CD4-positive, CD25-positive, alpha-beta regulatory T cell (primary cell): ENCODE results near the gene GABARAP. TPM values are rescaled to one million over a fixed set of nuclear protein-coding genes. Genes with fewer than 3 reads are reported as not detected.
"Not testable (repeated sequence)": the region's sequence is repeated elsewhere in the genome, so short reads cannot be mapped to it uniquely, and the experiment has no call there.

Source experiments
- ATAC-seq, 2 donors: fragments of 150-1000 bp; cut with Tn5 transposase; one replicate each; pipeline ENCODE4 v1.10.0; 2021; ENCODE audit warnings: low read depth in 2 of 2, moderate number of reproducible peaks in 2 of 2, moderate library complexity in 1 of 2
- DNase-seq, 3 donors: peaks; one replicate each; pipeline versions ENCODE4 v3.0.0 to v3.0.0-alpha.2; 2012 to 2022; ENCODE audit warnings: mixed read lengths in 1 of 3
- H3K27ac ChIP-seq: one replicate; pipeline ENCODE4 v1.7.0; 2013; ENCODE audit warnings: mild to moderate bottlenecking, low read length; ENCODE audit not compliant: insufficient read depth, poor library complexity, severe bottlenecking
- H3K27me3 ChIP-seq: one replicate; pipeline ENCODE4 v1.7.0; 2013; ENCODE audit warnings: low read length; ENCODE audit not compliant: control insufficient read depth, insufficient read depth
- H3K36me3 ChIP-seq: one replicate; pipeline ENCODE4 v1.7.0; 2013; ENCODE audit warnings: mild to moderate bottlenecking, low read length, moderate library complexity; ENCODE audit not compliant: control insufficient read depth, insufficient read depth
- H3K4me1 ChIP-seq: 2 replicates; pipeline ENCODE4 v1.7.0; 2013; ENCODE audit warnings: mild to moderate bottlenecking, low read length; ENCODE audit not compliant: insufficient read depth, control insufficient read depth, poor library complexity, severe bottlenecking
- H3K4me3 ChIP-seq: one replicate; pipeline ENCODE4 v1.7.0; 2013; ENCODE audit warnings: low read depth, mild to moderate bottlenecking, low read length, moderate library complexity
- H3K9me3 ChIP-seq, 2 experiments: 1 replicate in 1 of 2; 2 replicates in 1 of 2; pipeline ENCODE4 v1.7.0; 2013; ENCODE audit warnings: low read length in 2 of 2, mild to moderate bottlenecking in 1 of 2, moderate library complexity in 1 of 2; ENCODE audit not compliant: control insufficient read depth in 2 of 2
- H3K27ac Mint-ChIP-seq, 3 donors: one replicate each; pipeline ENCODE4 v1.8.0; 2020 to 2022; ENCODE audit warnings: mild to moderate bottlenecking in 3 of 3, mixed read lengths in 3 of 3, moderate library complexity in 2 of 3
- H3K27me3 Mint-ChIP-seq: one replicate; pipeline ENCODE4 v1.8.0; 2022; ENCODE audit warnings: mild to moderate bottlenecking, mixed read lengths
- H3K36me3 Mint-ChIP-seq: one replicate; pipeline ENCODE4 v1.8.0; 2020; ENCODE audit warnings: mixed read lengths
- H3K4me1 Mint-ChIP-seq, 4 donors: one replicate each; pipeline ENCODE4 v1.8.0; 2020 to 2022; ENCODE audit warnings: mixed read lengths in 4 of 4, mild to moderate bottlenecking in 1 of 4
- H3K4me3 Mint-ChIP-seq, 4 donors: one replicate each; pipeline ENCODE4 v1.8.0; 2020 to 2022; ENCODE audit warnings: mild to moderate bottlenecking in 4 of 4, mixed read lengths in 4 of 4, moderate library complexity in 3 of 4
- H3K9me3 Mint-ChIP-seq, 7 donors: one replicate each; pipeline ENCODE4 v1.8.0; 2020 to 2022; ENCODE audit warnings: mixed read lengths in 7 of 7, mild to moderate bottlenecking in 3 of 7, moderate library complexity in 2 of 7
- polyA plus RNA-seq, 4 donors: library from polyadenylated mRNA; unstranded; fragments of 300-500 nt; fragmentation: Illumina TruSeq; gene quantifications; one replicate each; pipeline ENCODE4 v1.2.3, GENCODE V29; 2021
- total RNA-seq: library from RNA; stranded (reverse); gene quantifications from one replicate; pipeline ENCODE4 v1.2.3, GENCODE V29; 2022

GABARAP gene
- total and polyA plus RNA-seq, 5 donors from 2014 or later, result 227 to 1,205 (median 943) TPM

DNA sequence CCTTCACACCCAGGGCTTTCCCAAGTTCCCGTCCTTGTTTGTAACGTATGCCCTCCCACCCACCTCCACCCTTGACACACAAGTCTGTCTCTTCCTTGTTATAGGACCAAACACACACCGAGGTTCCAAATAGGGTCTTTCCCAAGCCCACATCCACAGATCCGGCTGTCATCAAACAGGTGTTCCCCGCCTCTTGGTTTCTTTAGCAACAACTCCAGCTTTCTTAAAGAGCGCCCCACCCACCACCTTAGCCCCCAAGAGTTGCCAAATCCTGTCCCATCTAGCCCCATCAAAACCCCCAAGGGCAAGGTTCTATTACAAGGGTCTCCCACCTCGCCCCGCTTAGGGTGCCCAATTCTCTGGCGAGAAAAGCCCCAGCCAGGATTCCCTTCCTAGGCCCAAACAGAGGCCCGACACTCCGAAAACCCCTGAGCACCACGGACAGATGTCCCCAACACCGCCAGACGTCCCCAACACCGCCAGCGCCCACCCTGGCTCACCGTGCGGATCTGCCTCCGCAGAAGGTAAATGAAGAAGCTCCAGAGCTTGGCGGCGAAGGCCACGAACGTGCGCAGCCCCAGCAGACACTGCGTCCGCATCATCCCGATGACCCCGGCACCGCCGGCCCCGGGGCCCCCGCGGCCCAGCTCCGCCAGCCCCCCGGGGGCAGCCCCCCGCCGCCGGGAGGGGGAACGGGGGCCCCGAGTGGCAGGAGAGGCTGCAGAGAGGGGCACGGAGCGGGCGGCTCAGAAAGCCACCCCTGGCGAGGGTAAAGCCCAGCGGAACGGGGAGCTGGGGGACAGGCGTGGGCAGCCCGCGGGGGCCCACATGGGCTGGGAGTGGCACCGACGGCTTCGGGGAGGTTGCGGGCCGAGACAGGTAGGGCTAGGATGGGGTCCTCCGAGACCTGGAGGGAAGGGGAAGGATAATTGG, 8.7 kb upstream of the GABARAP start:
- H3K9me3 Mint-ChIP-seq, result no peaks in the 10 kb centered on the region
- peak overlapping the region; percentile 100 for H3K27ac ChIP-seq
- H3K36me3 Mint-ChIP-seq, result peaks cover 12% of the 10 kb centered on the region
- H3K9me3 ChIP-seq, result no peaks in the 10 kb centered on the region
- no peak for DNase-seq
- ATAC-seq, result no peak
- H3K36me3 ChIP-seq, result peaks cover 17% of the 10 kb centered on the region
- H3K27me3 Mint-ChIP-seq, result no peaks in the 10 kb centered on the region
- H3K4me1 Mint-ChIP-seq, result peaks cover 11 to 54% (median 38%) of the 10 kb centered on the region in 4 donors
- peak overlapping the region; percentile 89 to 97 (median 96) for H3K4me3 Mint-ChIP-seq
- peak overlapping the region; percentile 90 to 96 (median 91) for H3K27ac Mint-ChIP-seq
- H3K27me3 ChIP-seq, result no peaks in the 10 kb centered on the region
- H3K4me1 ChIP-seq, result peaks cover 41% of the 10 kb centered on the region
- peak overlapping the region; percentile 77 for H3K4me3 ChIP-seq

DNA sequence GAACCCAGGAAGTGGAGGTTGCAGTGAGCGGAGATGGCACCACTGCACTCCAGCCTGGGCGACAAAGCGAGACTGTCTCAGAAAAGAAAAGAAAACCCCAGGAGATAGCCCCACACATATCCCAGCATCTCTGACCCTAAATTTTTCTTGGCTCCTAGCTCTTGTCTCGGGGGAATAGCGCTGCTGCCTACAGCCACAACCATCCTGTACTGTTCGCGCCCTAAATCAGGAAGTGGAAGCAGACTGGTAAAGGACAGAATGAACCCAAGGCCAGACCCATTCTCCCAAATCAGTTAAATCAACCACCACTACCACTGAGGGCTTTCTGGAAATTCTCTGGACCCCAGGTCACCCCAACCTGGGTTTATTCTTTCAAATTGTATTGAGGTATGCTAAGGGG, 7.6 kb upstream of the GABARAP start:
- H3K9me3 Mint-ChIP-seq, result no peaks in the 10 kb centered on the region
- ATAC-seq, result no peak
- peak overlapping the region; percentile 77 for H3K4me3 ChIP-seq

DNA sequence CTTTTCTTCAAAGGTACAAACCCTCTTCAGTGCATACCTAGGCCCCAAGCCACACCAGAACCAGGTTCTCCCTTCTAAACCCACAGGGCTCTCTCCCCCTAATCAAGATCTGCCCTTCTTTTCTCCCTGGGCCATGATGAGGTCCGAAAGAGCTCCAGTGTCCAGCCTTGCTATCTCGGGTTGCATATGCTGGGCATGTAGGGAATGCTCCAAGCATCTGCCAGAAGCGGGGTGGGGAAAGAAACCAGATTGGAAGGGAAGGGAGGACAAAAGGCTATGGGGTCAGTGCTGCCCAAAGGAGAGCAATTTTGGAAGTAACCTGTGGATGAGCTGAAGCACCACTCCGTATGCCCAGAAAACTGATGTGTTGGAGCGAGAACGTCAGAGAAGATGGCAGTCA, 7.0 kb upstream of the GABARAP start:
- H3K27ac Mint-ChIP-seq, result peak overlapping the region in 2 of 3 donors; percentile 55 to 90

More for the DNA sequence above, 7.6 kb upstream of the GABARAP start:
- peak overlapping the region; percentile 100 for H3K27ac ChIP-seq
- H3K36me3 ChIP-seq, result peaks cover 23% of the 10 kb centered on the region
- H3K36me3 Mint-ChIP-seq, result peaks cover 13% of the 10 kb centered on the region
- H3K27me3 Mint-ChIP-seq, result peaks cover under 1% of the 10 kb centered on the region
- no peaks in the 10 kb centered on the region for H3K27me3 ChIP-seq
- no peaks in the 10 kb centered on the region for H3K9me3 ChIP-seq
- H3K4me1 Mint-ChIP-seq, result peaks cover 11 to 54% (median 37%) of the 10 kb centered on the region in 4 donors
- H3K4me3 Mint-ChIP-seq, result peak overlapping the region; percentile 89 to 97 (median 92)
- peaks cover 41% of the 10 kb centered on the region for H3K4me1 ChIP-seq
- peak overlapping the region in 2 of 3 donors; percentile 20 to 90 for H3K27ac Mint-ChIP-seq
- DNase-seq, result no peak

DNA sequence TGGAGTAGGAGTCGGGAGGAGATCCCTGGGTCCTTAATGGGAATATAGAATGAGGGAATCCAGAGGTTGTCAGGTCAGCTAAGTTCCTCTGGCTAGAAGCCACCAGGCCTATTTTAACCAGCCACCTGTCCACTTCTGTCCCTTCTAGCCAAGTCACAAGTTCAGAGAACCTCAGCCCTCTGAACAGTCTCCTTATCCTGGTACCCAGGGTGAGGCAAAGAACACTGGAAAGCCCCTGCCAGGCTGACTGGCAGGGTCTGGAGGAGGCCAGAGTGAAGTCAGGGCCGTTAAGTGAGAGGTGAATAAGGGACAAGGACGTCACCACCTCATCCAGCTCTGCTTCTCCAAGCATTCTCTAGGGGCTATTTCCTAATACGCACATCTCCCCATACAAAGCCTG, 6.5 kb upstream of the GABARAP start:
- Mint-ChIP-seq H3K36me3 (peaks cover 19% of the 10 kb centered on the region), H3K4me1 (peaks cover 7 to 52% (median 35%) of the 10 kb centered on the region in 4 donors), H3K27me3 (peaks cover 4% of the 10 kb centered on the region), H3K4me3 (peak overlapping the region; percentile 89 to 93 (median 91)), H3K27ac (peak overlapping the region in 1 of 3 donors; percentile 90), H3K9me3 (no peaks in the 10 kb centered on the region)
- Histone ChIP-seq H3K27me3 (no peaks in the 10 kb centered on the region), H3K4me3 (no peak overlapping the region), H3K9me3 (no peaks in the 10 kb centered on the region), H3K27ac (no peak overlapping the region), H3K4me1 (peaks cover 41% of the 10 kb centered on the region), H3K36me3 (peaks cover 27% of the 10 kb centered on the region)
- no peak for DNase-seq
- no peak for ATAC-seq

More for the DNA sequence above, 7.0 kb upstream of the GABARAP start:
- H3K4me3 Mint-ChIP-seq, result peak overlapping the region; percentile 89 to 93 (median 91)
- Histone ChIP-seq H3K4me1 (peaks cover 41% of the 10 kb centered on the region), H3K4me3 (no peak overlapping the region), H3K36me3 (peaks cover 25% of the 10 kb centered on the region), H3K9me3 (no peaks in the 10 kb centered on the region), H3K27ac (no peak overlapping the region), H3K27me3 (no peaks in the 10 kb centered on the region)
- H3K9me3 Mint-ChIP-seq, result no peaks in the 10 kb centered on the region
- no peak for ATAC-seq
- DNase-seq, result no peak
- H3K4me1 Mint-ChIP-seq, result peaks cover 11 to 54% (median 36%) of the 10 kb centered on the region in 4 donors
- H3K27me3 Mint-ChIP-seq, result peaks cover 4% of the 10 kb centered on the region
- H3K36me3 Mint-ChIP-seq, result peaks cover 19% of the 10 kb centered on the region

DNA sequence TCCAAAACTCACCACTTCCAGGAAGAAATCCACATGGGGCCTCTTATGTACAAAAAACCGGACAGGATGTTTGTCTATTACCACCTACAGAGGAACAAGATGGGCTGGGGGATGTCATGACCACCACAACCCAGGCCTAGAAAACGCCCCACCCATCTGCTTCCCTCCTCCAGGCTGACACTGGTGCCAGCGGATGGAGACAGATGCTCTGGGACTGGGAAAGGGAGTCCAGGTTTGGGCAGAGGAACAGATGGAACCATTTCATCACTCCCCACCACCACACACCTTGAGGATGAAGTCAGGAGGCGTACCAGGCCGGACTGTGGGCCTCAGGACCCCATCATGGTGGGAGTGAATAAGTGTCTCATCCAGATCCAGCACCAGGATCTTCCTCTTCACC, 4.5 kb upstream of the GABARAP start:
- Mint-ChIP-seq H3K4me1 (peaks cover 5 to 50% (median 32%) of the 10 kb centered on the region in 4 donors), H3K4me3 (peak overlapping the region in 3 of 4 donors; percentile 17 to 70 (median 56)), H3K36me3 (peaks cover 19% of the 10 kb centered on the region), H3K27me3 (peaks cover 14% of the 10 kb centered on the region), H3K27ac (peak overlapping the region in 1 of 3 donors; percentile 60), H3K9me3 (no peaks in the 10 kb centered on the region)
- Histone ChIP-seq H3K27me3 (no peaks in the 10 kb centered on the region), H3K36me3 (peaks cover 27% of the 10 kb centered on the region), H3K27ac (no peak overlapping the region), H3K9me3 (no peaks in the 10 kb centered on the region), H3K4me3 (no peak overlapping the region), H3K4me1 (peaks cover 37% of the 10 kb centered on the region)
- ATAC-seq (no peak), DNase-seq (no peak)

DNA sequence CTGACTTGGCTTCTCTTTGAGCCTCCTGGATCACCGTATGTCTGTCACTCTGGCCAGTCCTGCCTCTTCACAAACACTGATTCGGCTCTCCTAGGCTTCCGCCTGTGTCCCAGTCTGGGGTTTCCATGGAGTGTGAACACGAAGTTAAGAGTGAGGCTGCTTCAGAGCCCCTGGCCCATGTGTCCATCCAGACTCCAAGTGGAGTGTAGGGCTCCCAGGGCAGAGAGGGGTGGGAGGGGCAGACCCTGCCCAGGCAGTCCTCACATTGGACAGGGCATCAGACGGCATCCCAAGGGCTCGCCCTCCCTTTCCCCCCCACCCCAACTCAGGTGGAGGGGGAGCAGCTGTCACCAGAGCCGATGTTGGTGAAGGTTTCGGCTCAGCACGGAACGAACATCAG, 1.6 kb upstream of the GABARAP start:
- Histone ChIP-seq H3K27ac (peak overlapping the region; percentile 93), H3K4me1 (peaks cover 35% of the 10 kb centered on the region), H3K36me3 (peaks cover 35% of the 10 kb centered on the region)
- H3K36me3 Mint-ChIP-seq, result peaks cover 34% of the 10 kb centered on the region
- H3K4me1 Mint-ChIP-seq, result peaks cover 13 to 50% (median 33%) of the 10 kb centered on the region in 4 donors
- H3K9me3 Mint-ChIP-seq, H3K27me3 ChIP-seq, H3K9me3 ChIP-seq, ATAC-seq, H3K4me3 ChIP-seq, DNase-seq: not testable (repeated sequence)
- H3K4me3 Mint-ChIP-seq, result peak overlapping the region in 2 of 4 donors; percentile 64 to 94
- peak overlapping the region in 2 of 3 donors; percentile 76 to 98 for H3K27ac Mint-ChIP-seq
- H3K27me3 Mint-ChIP-seq, result peaks cover 14% of the 10 kb centered on the region

DNA sequence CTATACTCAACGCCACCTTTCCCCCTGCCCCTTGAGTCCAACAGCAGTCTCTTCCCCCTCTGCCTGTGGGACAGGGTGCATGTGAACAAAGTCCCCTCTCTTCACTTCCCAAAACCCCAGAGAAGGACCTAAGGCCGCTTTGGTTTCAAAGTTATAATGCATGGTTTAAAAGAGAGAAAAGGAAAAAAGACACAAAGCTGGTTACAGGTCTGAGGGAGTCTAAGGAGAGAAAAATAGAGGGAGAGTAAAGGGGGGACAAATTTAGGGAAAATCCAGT, 1.1 kb upstream of the GABARAP start:
- Histone ChIP-seq H3K4me3 (peak overlapping the region; percentile 99), H3K9me3 (no peaks in the 10 kb centered on the region), H3K27me3 (no peaks in the 10 kb centered on the region), H3K27ac (peak overlapping the region; percentile 93), H3K36me3 (peaks cover 35% of the 10 kb centered on the region), H3K4me1 (peaks cover 32% of the 10 kb centered on the region)
- H3K9me3 Mint-ChIP-seq, result peaks cover 0 to 1% (median 0%) of the 10 kb centered on the region in 7 donors
- H3K27me3 Mint-ChIP-seq, result peaks cover 14% of the 10 kb centered on the region
- H3K4me3 Mint-ChIP-seq, result peak overlapping the region; percentile 80 to 94 (median 89)
- peaks cover 13 to 45% (median 29%) of the 10 kb centered on the region in 4 donors for H3K4me1 Mint-ChIP-seq
- peaks cover 34% of the 10 kb centered on the region for H3K36me3 Mint-ChIP-seq
- no peak for DNase-seq
- ATAC-seq, result no peak
- peak overlapping the region; percentile 87 to 98 (median 87) for H3K27ac Mint-ChIP-seq
